HG03558 (cell line): ENCODE measurements around the gene TIMM29.

Source experiments
- ATAC-seq: cut with Tn5 transposase; IDR thresholded peaks from one replicate; pipeline ENCODE4 v1.9.1; 2021; ENCODE audit warnings: moderate number of reproducible peaks; ENCODE audit not compliant: unreplicated experiment; ENCODE audit errors: extremely low read depth

TIMM29 gene

DNA sequence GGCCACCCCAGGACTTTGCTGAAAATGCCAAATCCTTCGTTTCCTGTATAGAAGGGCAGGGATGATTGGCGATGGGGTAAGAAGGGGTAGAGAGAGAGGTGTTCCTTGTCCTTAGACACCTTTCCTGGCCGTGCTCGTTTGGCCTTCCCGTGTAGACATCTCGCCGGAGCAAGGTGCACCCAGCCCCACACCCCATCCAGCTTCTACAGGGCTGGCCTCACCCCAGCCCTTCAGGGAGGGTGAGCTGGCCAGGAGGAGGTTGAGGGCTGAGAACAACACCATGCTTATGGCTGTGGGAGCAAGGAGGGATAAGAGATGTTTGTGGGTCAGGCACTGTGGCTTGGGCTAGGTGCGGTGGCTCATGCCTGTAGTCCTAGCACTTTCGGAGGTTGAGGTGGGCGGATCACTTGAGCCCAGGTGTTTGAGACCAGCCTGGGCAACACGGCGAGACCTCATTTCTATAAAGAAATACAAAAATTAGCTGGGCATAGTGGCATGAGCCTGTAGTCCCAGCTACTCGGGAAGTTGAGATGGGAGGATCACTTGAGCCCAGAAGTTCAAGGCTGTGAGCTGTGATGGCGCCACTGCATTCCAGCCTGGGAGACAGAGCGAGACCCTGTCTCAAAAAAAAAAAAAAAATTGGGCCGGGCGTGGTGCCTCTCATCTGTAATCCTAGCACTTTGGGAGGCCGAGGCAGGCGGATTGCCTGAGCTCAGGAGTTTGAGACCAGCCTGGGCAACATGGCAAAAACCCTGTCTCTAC is 47.7 kb downstream of the TIMM29 start:
- no peak for ATAC-seq

DNA sequence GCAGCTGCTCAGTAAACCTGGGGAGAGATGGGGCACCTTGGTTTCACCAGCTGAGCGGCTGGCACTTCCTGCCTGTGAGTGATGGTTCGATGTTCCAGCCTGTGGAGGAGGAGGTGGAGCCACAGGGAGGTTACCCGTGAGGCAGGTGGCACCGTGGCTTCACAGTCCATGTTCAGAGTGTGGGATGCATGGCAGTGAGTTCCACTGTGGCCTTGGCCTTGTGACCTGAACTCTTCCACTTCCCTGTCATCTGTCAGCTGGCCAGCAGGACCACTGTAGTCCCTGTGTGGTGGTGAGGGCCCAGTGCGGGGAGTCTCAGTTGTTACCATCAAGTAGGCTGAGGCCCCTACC is 49.1 kb downstream of the TIMM29 start:
- no peak for ATAC-seq
